ENCODE data around the gene MTSS2. TPM values are rescaled to one million over a fixed set of nuclear protein-coding genes. Genes with fewer than 3 reads are reported as not detected.
A peak's percentile ranks its signal among the peaks of the same experiment; 100 is the strongest.

Gene MTSS2
- total RNA-seq, 1 donor from 2014 or later, result 38.3 TPM

DNA sequence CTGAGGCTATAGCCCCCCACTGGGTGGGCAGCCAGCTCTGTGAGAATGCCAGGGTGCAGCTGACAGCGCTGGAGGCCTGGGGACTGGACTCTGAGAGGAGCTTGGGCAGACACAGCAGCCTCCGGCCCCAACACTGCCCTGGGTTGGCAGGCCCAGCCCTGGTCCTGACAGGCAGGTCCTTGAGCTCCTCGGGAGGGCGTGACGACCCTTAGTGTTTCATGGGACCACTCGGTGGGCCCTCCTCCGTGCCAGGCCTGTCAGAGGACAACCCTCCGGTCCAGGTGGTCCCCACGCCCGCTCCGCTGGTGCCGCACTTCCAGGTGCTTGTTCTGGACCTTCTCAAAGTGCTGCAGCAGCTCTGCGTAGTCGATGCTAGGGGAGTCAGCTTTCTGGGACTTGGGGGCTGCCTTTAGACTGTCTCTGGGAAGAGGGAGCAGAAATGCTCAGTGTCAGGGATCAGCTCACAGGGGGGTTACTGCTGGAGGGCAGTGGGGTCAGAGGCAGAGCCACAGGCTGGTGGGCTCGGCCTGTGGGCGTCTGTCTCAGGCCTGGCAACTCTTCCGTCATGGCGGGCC, 1.9 kb upstream of the MTSS2 start:
- peak overlapping the region; percentile 19 for H3K4me2 ChIP-seq (ENCODE audit: low read length)
- no peaks in the 10 kb centered on the region for H3K27me3 ChIP-seq (ENCODE audit: insufficient read depth, low read length)
- Mint-ChIP-seq H3K36me3 (ENCODE audit: low read depth, unreplicated experiment) (peaks cover 2% of the 10 kb centered on the region), H3K27ac (ENCODE audit: unreplicated experiment) (peak overlapping the region; percentile 69), H3K27me3 (ENCODE audit: low read depth, unreplicated experiment) (no peaks in the 10 kb centered on the region), H3K9me3 (ENCODE audit: unreplicated experiment) (no peaks in the 10 kb centered on the region), H3K4me3 (ENCODE audit: unreplicated experiment) (no peak overlapping the region), H3K4me1 (ENCODE audit: low read depth, unreplicated experiment) (peaks cover 18% of the 10 kb centered on the region)
- H3K9me3 ChIP-seq (ENCODE audit: insufficient read depth, low read depth, low read length), result no peaks in the 10 kb centered on the region
- peaks cover 21% of the 10 kb centered on the region for H4K20me1 ChIP-seq (ENCODE audit: insufficient read depth, low read length)
- H3K36me3 ChIP-seq (ENCODE audit: insufficient read depth, low read length), result no peaks in the 10 kb centered on the region
- H3K4me1 ChIP-seq (ENCODE audit: insufficient read depth, low read length), result peaks cover 52% of the 10 kb centered on the region
- no peak for DNase-seq (ENCODE audit: low read depth)
- H3K9ac ChIP-seq (ENCODE audit: low read length), result no peak overlapping the region
- H2AFZ ChIP-seq (ENCODE audit: low read depth, low read length), result no peak overlapping the region
- FAIRE-seq, result no peak
- peaks cover 27% of the 10 kb centered on the region for H3K79me2 ChIP-seq (ENCODE audit: insufficient read depth, low read length)
- TF ChIP-seq EZH2 (IDR thresholded peaks at IDR 0.05; ENCODE audit: insufficient read depth, low read length) (no peak), CTCF (IDR thresholded peaks at IDR 0.05; ENCODE audit: insufficient read depth, low read depth, low read length) (no peak)
- H3K4me3 ChIP-seq (ENCODE audit: insufficient read depth, low read depth, low read length), result no peak overlapping the region
- H3K27ac ChIP-seq (ENCODE audit: low read depth, low read length), result no peak overlapping the region

GRCh38 chr16:70687102-70687511, 1.3 kb upstream of the MTSS2 start:
- H3K36me3 ChIP-seq (ENCODE audit: insufficient read depth, low read length), result no peaks in the 10 kb centered on the region
- no peak overlapping the region for H3K4me3 ChIP-seq (ENCODE audit: insufficient read depth, low read depth, low read length)
- H3K27me3 ChIP-seq (ENCODE audit: insufficient read depth, low read length), result no peaks in the 10 kb centered on the region
- H3K4me1 Mint-ChIP-seq (ENCODE audit: low read depth, unreplicated experiment), result peaks cover 18% of the 10 kb centered on the region
- H3K9ac ChIP-seq (ENCODE audit: low read length), result no peak overlapping the region
- H3K9me3 ChIP-seq (ENCODE audit: insufficient read depth, low read depth, low read length), result no peaks in the 10 kb centered on the region
- TF ChIP-seq EZH2 (IDR thresholded peaks at IDR 0.05; ENCODE audit: insufficient read depth, low read length) (no peak), CTCF (IDR thresholded peaks at IDR 0.05; ENCODE audit: insufficient read depth, low read depth, low read length) (no peak)
- H3K4me2 ChIP-seq (ENCODE audit: low read length), result peak overlapping the region; percentile 19
- H3K36me3 Mint-ChIP-seq (ENCODE audit: low read depth, unreplicated experiment), result peaks cover 2% of the 10 kb centered on the region
- no peak overlapping the region for H3K27ac ChIP-seq (ENCODE audit: low read depth, low read length)
- no peak overlapping the region for H3K4me3 Mint-ChIP-seq (ENCODE audit: unreplicated experiment)
- peak overlapping the region; percentile 69 for H3K27ac Mint-ChIP-seq (ENCODE audit: unreplicated experiment)
- FAIRE-seq (no peak), DNase-seq (ENCODE audit: low read depth) (no peak)
- H2AFZ ChIP-seq (ENCODE audit: low read depth, low read length), result no peak overlapping the region
- peaks cover 27% of the 10 kb centered on the region for H4K20me1 ChIP-seq (ENCODE audit: insufficient read depth, low read length)
- H3K4me1 ChIP-seq (ENCODE audit: insufficient read depth, low read length), result peaks cover 45% of the 10 kb centered on the region
- peaks cover 34% of the 10 kb centered on the region for H3K79me2 ChIP-seq (ENCODE audit: insufficient read depth, low read length)
- H3K9me3 Mint-ChIP-seq (ENCODE audit: unreplicated experiment), result no peaks in the 10 kb centered on the region
- no peaks in the 10 kb centered on the region for H3K27me3 Mint-ChIP-seq (ENCODE audit: low read depth, unreplicated experiment)

DNA sequence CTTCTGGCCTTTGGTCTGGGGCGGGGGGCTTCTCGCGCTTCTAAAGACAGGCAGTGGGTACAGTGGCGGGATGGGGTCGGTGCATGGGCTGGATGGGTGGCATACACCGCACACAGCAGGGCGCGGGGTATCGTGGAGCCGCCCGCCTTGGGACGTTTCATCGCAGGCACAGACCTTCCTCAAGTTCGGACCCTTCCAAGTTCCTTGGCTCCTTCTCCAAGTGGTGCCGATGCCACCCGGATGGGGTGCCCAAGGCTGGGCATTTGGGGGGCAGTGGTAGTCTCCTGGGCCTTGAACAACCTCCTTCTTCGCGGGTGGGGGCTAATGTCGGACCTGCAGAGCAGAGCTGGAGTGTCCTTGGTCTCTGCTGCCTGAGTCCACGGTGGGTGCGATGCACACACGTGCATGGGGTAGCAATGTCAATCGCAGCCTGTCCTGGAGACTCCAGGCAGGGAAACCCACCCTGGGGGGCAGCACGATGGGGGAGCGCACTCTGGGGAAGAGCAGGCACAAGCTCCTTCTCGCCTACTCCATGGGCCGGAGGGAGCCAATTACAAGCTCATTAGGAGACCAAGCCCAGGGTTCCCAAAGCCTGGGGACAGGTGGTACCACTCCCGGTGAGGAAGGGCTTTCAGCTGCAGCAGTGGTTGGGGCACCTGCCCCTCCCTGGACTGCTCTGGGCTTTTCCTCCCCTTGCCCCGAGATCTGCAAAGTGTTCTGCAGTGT, 686 bp upstream of the MTSS2 start:
- DNase-seq (ENCODE audit: low read depth), result no peak
- no peak overlapping the region for H3K27ac ChIP-seq (ENCODE audit: low read depth, low read length)

More for the DNA sequence above, 686 bp upstream of the MTSS2 start:
- Mint-ChIP-seq H3K36me3 (ENCODE audit: low read depth, unreplicated experiment) (peaks cover 2% of the 10 kb centered on the region), H3K27me3 (ENCODE audit: low read depth, unreplicated experiment) (no peaks in the 10 kb centered on the region), H3K9me3 (ENCODE audit: unreplicated experiment) (no peaks in the 10 kb centered on the region), H3K4me3 (ENCODE audit: unreplicated experiment) (peak overlapping the region; percentile 83), H3K27ac (ENCODE audit: unreplicated experiment) (peak overlapping the region; percentile 75), H3K4me1 (ENCODE audit: low read depth, unreplicated experiment) (peaks cover 18% of the 10 kb centered on the region)
- Histone ChIP-seq H3K9ac (ENCODE audit: low read length) (peak overlapping the region; percentile 75), H3K4me1 (ENCODE audit: insufficient read depth, low read length) (peaks cover 40% of the 10 kb centered on the region), H2AFZ (ENCODE audit: low read depth, low read length) (no peak overlapping the region), H4K20me1 (ENCODE audit: insufficient read depth, low read length) (peaks cover 33% of the 10 kb centered on the region), H3K36me3 (ENCODE audit: insufficient read depth, low read length) (no peaks in the 10 kb centered on the region), H3K27me3 (ENCODE audit: insufficient read depth, low read length) (no peaks in the 10 kb centered on the region), H3K79me2 (ENCODE audit: insufficient read depth, low read length) (peaks cover 39% of the 10 kb centered on the region), H3K9me3 (ENCODE audit: insufficient read depth, low read depth, low read length) (no peaks in the 10 kb centered on the region), H3K4me3 (ENCODE audit: insufficient read depth, low read depth, low read length) (peak overlapping the region; percentile 54), H3K4me2 (ENCODE audit: low read length) (peak overlapping the region; percentile 88)
- FAIRE-seq, result no peak
- no peak for TF ChIP-seq CTCF (IDR thresholded peaks at IDR 0.05; ENCODE audit: insufficient read depth, low read depth, low read length)
- TF ChIP-seq EZH2 (IDR thresholded peaks at IDR 0.05; ENCODE audit: insufficient read depth, low read length), result no peak
